Activated CD4-positive, CD25-positive, alpha-beta regulatory T cell treated with anti-CD3 and anti-CD28 coated beads, Interleukin-2, amount 50 U/mL, for 16 hours (primary cell): Measurements from ENCODE around the gene SZRD1.

Experiments
- DNase-seq: peaks from one replicate; pipeline ENCODE4 v3.0.0-alpha.2; 2020; ENCODE audit warnings: low read depth, low spot score

Gene SZRD1

DNA sequence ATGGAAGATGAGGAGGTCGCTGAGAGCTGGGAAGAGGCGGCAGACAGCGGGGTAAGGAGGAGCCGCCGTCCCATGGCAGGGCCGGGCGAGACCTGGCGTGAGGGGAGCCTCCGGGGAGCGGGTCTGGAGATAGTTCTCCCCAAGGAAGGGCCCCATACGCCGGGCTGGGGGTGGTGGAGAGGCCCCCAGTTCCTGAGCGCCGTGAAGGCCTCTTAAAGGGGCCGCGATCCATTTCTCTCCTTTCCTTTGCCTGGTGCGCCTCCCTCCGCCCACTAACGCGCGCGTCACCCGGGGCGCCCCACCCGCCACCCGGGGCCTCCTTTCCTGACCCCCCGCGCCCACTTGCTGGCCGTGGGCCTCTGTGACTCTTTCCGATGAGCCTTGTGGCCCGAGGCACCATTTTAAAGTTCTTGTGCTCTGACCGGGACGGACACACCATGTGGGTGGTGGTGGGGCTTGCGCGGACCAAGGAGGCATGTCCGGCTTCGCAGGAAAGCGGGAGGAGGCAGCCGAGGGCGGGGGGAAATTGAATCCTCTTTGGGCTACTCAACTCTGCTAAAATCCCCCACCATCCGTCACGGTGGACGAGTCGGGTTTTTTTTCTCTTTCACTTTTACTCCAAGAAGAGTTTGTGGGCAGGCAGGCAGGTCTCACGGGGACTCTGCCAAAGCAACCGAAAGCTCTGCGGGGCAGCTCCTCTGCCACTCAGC is 371 bp downstream of the SZRD1 start:
- DNase-seq: peak; percentile 66

DNA sequence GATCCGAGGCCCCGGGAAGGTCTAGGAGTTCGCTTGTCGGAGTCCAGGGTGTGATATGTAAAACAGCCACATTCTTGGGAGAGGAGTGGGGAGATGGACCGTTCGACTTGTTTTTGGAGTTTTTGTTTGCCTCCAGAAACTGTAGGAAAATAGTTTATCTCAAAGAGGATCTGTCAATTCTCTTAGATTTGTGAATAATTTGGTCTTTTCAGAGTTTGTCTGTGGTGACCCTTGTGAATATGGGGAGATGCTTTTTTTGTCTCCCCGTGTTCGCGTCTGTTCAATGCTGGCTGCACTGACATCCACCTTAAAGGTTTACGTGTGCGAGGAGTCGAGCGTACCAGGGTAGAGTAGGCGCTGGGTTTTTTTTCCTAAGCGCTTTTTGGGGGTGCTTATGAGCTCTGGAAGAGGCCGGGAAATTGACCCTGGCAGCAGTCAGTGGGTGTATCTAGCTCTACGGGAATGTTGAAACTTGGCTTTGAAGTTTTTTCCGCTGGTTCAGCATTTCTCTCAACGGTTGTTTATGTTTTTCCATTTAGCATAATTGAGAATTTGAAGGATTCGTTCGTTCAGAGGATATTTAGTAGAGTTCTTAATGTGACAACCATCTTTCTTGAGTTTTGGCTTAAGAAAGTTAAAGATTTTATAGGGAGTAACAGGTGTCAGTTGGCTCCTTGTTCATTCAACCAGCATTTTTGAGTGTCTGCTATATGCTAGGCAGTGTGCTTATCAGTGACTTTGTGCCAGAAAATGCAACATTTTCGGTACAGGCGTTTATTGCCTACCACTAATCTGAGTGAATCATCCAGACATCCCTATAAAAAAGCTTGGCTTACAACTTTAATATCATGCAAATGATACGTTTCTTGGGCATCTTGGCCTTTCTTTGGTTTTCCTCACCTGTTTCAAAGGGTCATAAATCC is 1.2 kb downstream of the SZRD1 start:
- no peak for DNase-seq

DNA sequence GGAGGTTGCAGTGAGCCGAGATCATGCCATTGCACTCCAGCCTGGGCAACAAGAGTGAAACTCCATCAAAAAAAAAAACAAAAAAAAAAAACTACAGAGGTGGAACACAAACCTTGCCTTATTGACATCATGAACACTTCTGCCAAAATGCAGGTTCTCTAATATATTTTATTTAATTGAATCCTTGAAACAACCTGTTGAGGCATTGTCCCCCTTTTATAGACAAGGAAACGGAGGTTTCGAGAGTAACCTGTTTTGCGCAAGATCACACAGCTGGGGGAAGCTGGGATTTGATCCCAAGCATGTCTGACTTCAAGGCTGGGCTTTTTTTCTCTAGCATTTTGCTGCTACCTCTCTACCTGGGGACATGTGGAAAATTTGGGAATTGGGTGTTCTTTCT is 2.8 kb downstream of the SZRD1 start:
- no peak for DNase-seq

DNA sequence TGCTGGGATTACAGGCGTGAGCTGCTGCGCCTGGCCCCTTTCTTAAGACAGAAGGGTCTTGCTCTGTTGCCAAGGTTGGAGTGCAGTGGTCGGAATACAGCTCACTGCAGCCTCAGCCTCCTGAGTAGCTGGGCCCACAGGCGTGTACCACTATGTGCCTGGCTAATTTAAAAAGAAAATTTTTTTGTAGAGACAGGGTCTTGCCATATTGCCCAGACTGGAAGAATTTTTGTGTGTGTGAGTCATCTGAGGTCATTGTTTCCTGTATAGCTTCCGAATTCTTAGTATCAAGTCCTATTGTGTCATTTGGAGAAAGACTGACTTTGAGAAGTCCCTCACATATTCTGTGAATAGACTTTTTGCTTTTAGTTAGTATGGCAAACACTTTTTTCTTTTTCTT is 4.7 kb downstream of the SZRD1 start:
- DNase-seq: no peak

DNA sequence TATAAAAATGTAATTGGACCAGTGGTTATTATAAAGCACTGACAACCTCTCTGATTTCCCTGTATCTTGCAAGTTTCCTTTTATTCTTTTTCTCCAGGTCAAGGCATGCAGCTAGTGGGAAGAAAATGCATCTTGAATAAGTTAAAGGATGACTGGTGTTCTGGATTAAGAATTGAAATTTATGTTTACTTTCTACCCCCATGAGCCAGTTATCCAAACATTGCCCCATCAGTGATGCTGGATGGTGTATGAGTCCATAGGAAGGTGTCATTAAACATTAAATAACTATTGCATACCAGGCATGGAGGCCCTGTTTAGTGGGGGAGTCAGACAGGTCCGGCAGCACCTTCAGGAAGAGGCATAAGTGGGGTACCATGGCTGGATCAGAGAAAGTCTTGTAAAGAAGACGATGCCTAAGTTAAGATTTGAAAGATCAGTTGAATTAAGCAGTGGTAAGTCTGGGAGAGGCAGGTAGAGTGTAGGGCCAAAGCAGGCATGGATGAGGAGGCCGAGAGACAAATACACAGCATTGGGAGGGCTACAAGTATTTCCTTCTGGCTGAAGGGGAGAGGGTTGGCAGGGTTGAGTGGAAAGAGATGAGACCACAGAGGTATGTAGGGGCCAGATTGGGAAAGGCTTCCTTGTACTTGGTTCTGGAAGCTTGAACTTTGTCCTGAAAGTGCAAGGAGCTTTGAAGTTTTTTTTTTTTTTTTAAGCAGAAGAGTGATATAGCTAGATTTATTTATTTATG is 5.7 kb downstream of the SZRD1 start:
- DNase-seq: no peak

DNA sequence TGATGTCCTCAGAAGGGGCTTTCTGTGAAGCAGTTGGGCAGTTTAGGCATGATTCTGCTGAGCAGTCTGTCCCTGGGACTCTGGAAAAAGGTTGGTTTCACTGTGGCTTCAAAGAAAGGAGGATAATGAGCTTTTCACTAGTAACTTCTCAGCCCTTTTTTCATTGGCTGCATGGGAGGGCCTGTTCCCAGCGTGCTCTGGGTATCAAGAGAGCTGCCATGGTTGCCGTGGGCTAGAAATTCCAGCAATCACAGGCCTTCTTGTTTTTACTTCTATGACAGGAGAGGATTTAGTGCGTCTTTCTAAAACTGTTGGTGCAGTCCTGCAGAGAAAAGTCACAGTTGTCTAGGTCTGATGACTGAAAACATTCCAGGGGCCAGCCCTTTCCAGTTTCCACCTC is 7.2 kb downstream of the SZRD1 start:
- DNase-seq: no peak

DNA sequence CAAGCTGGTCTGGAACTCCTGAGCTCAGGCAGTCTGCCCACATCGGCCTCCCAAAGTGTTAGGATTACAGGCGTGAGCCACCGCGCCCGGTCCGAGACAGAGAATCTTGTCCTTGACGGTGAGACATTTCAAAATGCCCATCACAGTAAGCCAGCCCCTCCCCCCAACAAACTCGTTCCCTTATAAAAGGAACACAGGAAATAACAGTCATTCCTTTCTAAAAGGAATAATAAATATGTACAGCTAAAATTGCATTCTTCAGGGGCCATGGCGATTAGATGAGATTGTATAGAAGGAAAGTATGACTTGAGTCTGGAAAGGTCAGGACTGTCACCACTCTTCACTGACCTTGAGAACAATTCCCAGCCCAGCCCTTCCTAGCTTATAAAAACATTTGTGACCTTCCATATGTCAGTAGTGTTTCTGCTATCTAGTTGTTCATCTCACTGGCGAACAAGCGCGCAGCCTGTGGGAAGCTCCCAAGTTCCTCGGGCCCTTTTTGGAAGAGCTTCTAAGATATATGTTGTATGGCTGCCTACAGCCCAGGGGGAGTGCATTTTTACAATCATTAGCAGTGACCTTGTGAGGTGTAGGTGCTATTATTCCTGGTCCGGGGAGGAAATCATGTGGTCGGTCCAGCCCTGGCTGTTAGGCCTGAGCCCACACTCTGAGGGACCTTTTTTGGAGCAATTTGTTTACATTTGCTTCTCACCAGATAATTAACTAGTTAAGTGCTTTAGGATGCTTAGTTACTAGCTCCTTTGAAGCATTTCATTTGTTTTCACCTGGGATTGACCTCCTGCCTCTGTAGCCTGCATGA is 8.7 kb downstream of the SZRD1 start:
- DNase-seq: no peak

DNA sequence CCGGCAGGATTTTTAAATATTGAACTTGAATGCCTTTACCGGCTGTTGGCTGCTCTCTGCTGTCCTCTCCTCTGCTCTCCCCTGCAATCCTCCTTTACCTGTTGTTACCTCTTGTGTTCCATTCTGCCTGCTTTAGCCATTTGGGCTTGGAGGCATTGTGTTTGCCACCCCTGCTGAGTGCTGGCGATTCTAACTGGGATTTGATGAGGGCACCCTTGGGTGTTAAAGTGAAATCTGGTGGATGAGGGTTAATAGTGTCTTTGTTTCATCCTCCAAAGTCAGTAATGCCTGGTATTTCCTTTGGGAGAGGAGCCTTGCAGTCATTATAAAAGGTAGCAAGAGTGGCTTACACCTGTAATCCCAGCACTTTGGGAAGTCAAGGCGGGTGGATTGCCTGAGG is 9.9 kb downstream of the SZRD1 start:
- no peak for DNase-seq

DNA sequence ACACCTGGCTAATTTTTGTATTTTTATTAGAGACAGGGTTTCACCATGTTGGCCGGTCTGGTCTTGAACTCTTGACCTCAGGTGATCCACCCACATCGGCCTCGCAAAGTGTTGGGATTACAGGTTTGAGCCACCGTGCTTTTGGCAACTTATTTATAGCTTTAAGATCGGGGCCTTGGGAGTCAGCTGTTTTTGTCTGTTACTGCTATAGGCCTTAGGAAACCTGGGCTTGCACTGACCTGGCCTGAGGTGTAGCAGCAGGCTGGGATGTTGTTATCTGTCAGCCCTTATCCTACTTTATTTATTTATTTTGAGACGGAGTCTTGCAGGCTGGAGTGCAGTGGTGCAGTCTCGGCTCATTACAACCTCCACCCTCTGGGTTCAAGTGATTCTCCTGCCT is 11.4 kb downstream of the SZRD1 start:
- DNase-seq: no peak

DNA sequence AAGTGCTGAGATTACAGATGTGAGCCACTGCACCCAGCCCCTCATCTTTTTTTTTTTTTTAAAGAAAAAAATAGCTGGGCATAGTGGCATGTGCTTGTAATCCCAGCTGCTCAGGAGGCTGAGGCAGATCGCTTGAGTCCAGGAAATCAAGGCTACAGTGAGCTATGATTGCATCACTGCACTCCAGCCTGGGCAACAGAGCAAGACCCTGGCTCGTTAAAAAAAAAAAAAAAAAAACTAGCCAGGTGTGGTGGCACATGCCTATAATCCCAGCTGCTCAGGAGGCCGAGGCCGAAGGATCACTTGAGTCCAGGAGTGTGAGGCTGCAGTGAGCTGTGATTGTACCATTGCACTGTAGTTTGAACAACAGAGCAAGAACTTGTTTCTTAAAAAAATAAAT is 13.8 kb downstream of the SZRD1 start:
- DNase-seq: no peak

DNA sequence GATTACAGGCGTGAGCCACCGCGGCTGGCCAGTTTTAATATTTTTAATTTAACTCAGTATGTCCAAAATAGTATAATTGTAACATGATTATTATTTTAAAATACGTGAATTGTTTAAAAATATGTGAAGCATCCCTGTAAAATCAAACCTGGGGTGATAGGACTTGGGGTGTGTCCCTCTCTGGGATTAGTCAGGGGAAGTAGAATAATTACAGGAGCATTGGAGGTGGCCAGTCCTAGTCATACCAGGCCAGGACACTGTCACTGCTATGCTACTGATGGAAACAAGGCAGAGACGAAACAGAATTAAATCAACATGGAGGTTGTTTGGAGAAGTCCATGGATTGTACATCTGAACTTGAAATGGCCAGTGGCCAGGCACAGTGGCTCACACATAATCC is 16.8 kb downstream of the SZRD1 start:
- DNase-seq: no peak

DNA sequence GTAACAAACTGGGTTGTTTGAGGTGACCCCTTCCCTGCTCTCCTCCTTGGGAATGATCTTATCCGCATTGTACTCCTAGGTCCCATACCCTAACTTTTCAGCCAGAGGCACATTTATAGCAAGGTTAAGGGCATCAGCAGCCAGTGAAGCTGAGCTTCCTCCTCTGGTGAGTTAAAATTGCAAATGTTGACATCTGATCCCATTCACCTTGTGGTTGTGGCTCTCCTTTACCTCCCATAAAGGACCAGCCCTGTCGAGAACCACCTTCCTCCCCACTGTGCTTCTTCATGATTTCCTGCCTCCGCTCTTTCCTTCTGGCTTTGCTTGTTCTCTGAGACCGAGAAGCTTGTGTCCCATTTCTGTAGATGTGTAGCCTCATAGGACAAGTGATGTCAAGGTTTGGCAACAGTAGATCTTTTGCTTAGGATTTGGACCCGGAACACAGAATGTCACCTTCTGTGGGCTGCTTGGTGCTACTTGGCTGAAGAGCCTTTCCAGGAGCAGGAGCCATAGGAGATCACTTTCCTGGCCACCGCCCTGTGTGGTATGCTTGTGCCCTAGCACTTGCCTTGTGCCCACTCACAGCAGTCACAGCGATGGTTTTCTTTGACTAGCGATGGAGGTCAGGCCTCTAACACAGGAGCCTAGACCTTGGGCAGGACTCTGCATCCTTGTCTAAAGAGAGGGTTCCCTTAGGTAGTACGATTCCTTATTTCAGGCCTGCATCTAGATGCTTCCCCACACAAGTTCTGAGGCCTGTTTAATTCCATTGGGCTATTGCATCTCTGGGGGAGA is 18.8 kb downstream of the SZRD1 start:
- DNase-seq: no peak

DNA sequence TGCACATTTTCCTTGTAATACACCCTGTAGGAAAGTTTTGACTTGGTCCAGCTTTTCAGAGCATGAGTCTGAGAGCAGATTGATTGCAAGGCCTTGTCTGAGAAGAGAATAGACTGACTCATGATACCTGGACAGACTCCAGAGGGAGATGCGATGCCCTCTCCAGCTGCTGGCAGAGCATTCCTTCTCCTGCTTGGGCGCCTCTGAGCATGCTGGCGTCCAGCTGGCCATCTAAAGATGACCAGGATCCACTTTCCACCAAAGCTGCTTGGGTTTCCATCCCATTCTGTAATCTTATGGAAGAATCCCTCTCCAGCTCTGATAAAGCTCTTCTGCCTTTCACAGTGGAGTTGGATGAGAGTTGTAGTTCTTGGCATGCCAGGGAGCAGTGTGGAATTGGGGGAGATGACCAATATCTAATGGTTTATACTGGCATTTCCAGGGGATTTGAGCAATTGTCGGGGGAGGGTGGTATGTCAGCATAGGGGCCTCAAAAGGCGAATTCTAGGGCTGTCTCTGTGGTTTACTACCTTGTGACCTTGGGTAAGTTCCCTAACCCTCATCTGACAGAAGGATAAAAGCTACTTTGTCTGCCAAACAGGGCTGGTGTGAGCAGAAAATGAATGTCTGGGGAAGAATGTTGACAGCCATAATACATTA is 19.5 kb downstream of the SZRD1 start:
- no peak for DNase-seq

DNA sequence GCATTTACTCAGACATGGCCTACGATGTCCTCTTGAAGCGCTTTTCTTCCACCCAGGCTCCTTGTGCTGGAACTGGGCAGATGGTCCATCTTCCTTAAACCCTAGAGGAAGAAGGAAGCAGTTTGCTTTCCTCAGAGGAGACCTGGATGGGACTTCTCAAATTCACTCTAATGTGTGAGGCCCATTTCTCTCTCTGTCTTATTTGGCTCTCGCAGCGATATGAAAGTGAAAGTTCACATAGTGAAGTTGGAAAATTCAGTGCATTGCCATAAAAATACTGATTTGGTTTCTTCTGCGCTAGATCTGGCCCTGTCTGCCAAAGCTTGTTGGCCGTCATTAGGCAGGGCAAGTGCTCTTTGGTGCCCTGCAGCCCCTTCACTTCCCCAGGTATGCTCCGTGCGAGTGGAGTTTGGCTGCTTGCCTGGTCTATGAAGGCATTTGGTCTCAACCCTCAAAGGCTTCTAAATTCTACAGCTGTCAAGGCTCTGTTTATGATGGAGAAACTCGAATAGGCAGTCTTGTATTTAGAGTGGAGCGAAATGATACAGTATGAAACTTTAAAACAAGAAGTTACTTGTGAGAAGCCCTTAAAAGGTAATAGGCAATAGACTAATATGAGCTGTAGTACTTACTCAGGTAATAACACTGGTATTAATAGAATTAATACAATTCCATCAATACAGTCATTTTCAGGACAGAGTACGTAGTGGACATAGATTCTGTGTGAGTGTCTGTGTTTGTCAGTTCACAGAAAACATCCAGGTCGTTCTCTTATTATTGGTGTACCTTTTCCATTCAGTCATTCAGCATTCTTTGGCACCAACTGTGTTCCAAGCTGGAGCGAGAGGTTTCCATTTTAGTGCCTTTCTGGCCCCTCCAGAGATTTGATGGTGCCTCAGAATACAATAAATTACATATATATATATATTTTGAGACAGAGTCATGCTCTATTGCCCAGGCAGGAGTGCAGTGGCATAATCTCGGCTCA is 20.5 kb downstream of the SZRD1 start:
- no peak for DNase-seq

DNA sequence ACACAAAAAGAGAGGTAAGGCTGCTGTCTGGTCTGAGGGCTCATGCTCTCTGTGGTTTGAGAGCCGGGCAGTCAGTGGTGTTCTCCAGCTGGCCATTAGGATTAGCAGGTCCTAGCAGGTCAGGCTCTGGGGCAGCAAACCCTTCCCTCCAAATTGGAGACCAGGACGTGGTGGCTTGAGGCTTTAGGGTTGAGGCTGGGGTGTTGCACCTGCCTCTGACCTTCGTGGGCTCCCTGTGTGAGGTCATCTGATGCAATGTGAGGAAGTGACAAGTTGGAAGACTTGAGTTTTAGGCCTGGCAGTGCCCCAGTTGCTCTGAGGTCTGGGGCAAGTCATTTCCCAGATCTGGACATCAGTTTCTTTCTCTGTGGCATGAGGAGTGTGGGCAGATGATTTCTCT is 24.4 kb downstream of the SZRD1 start:
- DNase-seq: no peak

DNA sequence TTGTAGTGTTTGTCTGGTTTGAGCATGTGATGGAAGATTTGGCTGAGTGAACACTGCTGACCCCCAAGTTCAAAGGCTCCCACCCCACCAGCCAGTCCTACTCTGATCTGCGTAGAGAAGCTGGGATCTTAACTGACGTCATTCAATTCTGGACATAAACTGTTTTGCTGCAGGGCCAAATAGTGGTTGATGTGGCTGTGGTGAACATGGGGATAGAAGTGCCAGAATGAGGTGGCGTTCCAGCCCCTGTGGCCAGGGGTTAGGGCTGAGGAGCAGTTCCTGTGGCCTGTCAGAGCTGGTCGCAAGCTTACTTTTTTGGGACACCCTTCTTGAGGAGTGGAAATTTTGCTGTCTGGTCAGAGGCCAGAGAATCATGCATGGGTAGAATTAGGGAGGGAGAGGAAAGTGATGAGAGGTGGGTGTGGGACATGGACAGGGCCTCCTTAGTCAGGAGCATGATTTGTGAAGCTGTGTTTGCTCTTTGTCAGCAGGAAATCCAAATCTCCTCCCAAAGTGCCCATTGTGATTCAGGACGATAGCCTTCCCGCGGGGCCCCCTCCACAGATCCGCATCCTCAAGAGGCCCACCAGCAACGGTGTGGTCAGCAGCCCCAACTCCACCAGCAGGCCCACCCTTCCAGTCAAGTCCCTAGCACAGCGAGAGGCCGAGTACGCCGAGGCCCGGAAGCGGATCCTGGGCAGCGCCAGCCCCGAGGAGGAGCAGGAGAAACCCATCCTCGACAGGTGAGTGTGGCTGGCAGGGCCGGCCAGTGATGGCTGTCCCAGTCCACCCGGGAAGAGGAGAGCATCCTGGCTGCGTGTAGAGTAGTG is 25.9 kb downstream of the SZRD1 start:
- DNase-seq: no peak

DNA sequence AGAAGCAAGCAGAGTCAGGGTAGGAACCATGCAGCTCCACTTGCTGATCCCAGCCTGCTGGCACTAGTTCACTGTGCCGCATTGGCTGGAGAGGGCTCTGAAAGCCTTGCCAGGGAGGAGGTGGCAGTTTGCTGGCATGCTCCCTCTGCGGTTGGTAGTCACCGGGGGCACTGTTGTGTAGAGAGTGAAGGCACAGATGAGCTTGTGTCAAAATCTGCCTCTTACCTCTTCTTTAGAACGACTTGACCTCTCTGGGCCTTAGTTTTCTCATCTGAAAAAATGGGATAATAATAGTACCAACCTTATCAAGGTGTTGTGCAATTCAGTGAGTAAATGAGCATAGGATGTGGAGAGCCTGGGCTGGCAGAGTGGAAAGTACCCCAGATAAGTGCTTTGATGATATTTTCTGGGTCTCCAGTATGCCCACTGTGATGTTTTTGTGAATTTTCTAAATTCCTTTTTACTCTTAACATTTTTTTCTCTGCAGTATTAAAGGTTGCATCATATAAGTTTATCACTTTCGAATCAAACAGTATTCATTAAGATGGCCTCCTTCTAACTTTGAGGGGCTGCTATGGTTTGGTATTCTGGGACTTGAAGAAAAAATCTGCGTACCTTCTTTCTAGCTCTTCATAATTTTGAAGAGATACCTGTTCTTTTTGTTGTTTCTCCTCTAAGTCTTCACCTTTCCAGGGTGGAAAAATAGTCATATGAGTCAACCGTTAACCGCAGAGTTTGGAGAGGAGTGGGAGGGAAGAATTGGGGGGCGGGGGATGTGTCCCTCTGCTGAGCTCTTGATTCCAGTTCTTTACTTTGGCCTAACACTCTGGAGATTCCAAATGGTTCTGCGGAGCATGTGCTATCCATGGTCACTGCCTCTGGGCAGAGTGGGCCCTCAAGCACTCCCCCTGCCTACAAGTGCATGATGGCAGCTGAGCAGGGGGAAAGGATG is 26.8 kb downstream of the SZRD1 start:
- DNase-seq: no peak
